CD4-positive, alpha-beta T cell treated with Interleukin-10 for 1 hour (primary cell): ENCODE measurements around the gene LYRM4.

Experiments
- DNase-seq: peaks from one replicate; pipeline ENCODE4 v3.0.0-alpha.2; 2020

Gene LYRM4

GRCh38 chr6:5241252-5241651, 19.5 kb downstream of the LYRM4 start:
- DNase-seq = no peak

- DNase-seq = no peak
Observed at GRCh38 chr6:5238336-5238735, 22.4 kb downstream of the LYRM4 start.

- no peak for DNase-seq
Observed at GRCh38 chr6:5237805-5238204, 22.9 kb downstream of the LYRM4 start.

- DNase-seq = no peak
Observed at GRCh38 chr6:5235830-5236229, 24.9 kb downstream of the LYRM4 start.

GRCh38 chr6:5234874-5235273, 25.9 kb downstream of the LYRM4 start:
- DNase-seq = no peak

GRCh38 chr6:5231289-5231688, 29.5 kb downstream of the LYRM4 start:
- no peak for DNase-seq

GRCh38 chr6:5230081-5230480, 30.7 kb downstream of the LYRM4 start:
- DNase-seq = no peak

GRCh38 chr6:5229356-5229755, 31.4 kb downstream of the LYRM4 start:
- no peak for DNase-seq

GRCh38 chr6:5223309-5223708, 37.4 kb downstream of the LYRM4 start:
- DNase-seq = no peak

GRCh38 chr6:5220443-5220842, 40.3 kb downstream of the LYRM4 start:
- no peak for DNase-seq

GRCh38 chr6:5219011-5219691, 41.6 kb downstream of the LYRM4 start:
- DNase-seq = no peak

- DNase-seq = no peak
Observed at GRCh38 chr6:5217356-5217755, 43.4 kb downstream of the LYRM4 start.

- no peak for DNase-seq
Observed at GRCh38 chr6:5215799-5216198, 45.0 kb downstream of the LYRM4 start.

GRCh38 chr6:5215159-5215558, 45.6 kb downstream of the LYRM4 start:
- DNase-seq = no peak

GRCh38 chr6:5214570-5215052, 46.1 kb downstream of the LYRM4 start:
- peak; percentile 4 for DNase-seq

GRCh38 chr6:5213836-5214235, 46.9 kb downstream of the LYRM4 start:
- DNase-seq = no peak

- DNase-seq = no peak
Observed at GRCh38 chr6:5211492-5211891, 49.3 kb downstream of the LYRM4 start.

- DNase-seq = no peak
Observed at GRCh38 chr6:5208471-5208971, 52.2 kb downstream of the LYRM4 start.

- DNase-seq = no peak
Observed at GRCh38 chr6:5208057-5208456, 52.7 kb downstream of the LYRM4 start.

GRCh38 chr6:5206920-5207561, 53.7 kb downstream of the LYRM4 start:
- DNase-seq = no peak

- DNase-seq = no peak
Observed at GRCh38 chr6:5205877-5206850, 54.6 kb downstream of the LYRM4 start.

- no peak for DNase-seq
Observed at GRCh38 chr6:5205035-5205507, 55.7 kb downstream of the LYRM4 start.

GRCh38 chr6:5204376-5204775, 56.4 kb downstream of the LYRM4 start:
- no peak for DNase-seq
